K562 (cell line): ENCODE data around the gene FBN3. TPM values are rescaled to one million over a fixed set of nuclear protein-coding genes. Genes with fewer than 3 reads are reported as not detected.
A peak's percentile ranks its signal among the peaks of the same experiment; 100 is the strongest.

ENCODE experiments used
- BHLHE40 ChIP-seq: IDR thresholded peaks from 2 replicates; pipeline ENCODE4 v1.6.1; 2011; ENCODE audit warnings: low read length, improper control_type of control experiment
- CCNT2 ChIP-seq: IDR thresholded peaks from 2 replicates; pipeline ENCODE4 v1.6.1; 2011; ENCODE audit warnings: borderline replicate concordance, low read depth, mild to moderate bottlenecking, moderate library complexity, mixed read lengths, low read length; ENCODE audit not compliant: insufficient read length; ENCODE audit errors: extremely low read depth
- CEBPB ChIP-seq: fragments of 450-650 bp; IDR thresholded peaks from 2 replicates; pipeline ENCODE4 v1.6.1; 2016; ENCODE audit warnings: missing genetic modification characterization, missing compliant biosample characterization
- CEBPG ChIP-seq, 3 experiments: fragments of 200-800 bp in 1 of 3; sonication (Bioruptor generic) in 1 of 3; sonication (generic) in 1 of 3; formaldehyde crosslinking in 1 of 3; IDR thresholded peaks in 2 of 3; conservative IDR thresholded peaks in 1 of 3; 2 replicates each; pipeline versions ENCODE4 v1.6.1 to v1.8.0; 2016 to 2022; ENCODE audit warnings: missing compliant biosample characterization in 2 of 3, missing genetic modification characterization in 2 of 3, mild to moderate bottlenecking in 1 of 3, missing genetic modification reagents in 1 of 3
- CHD4 ChIP-seq: fragments of 200-600 bp; sonication (generic); IDR thresholded peaks from 3 replicates; pipeline ENCODE4 v1.6.1; 2012; ENCODE audit warnings: low read depth, mild to moderate bottlenecking, mixed read lengths, low read length, inconsistent platforms; ENCODE audit not compliant: insufficient read depth, insufficient replicate concordance, poor library complexity, severe bottlenecking
- ETV5 ChIP-seq: sonication (generic); formaldehyde crosslinking; IDR thresholded peaks from 2 replicates; pipeline ENCODE4 v1.4.0; 2020; ENCODE audit warnings: low read depth, mild to moderate bottlenecking, missing genetic modification reagents
- HCFC1 ChIP-seq: IDR thresholded peaks from 2 replicates; pipeline ENCODE4 v1.6.1; 2012; ENCODE audit warnings: low read depth, low read length, improper control_type of control experiment
- LEF1 ChIP-seq: fragments of 450-650 bp; IDR thresholded peaks from 2 replicates; pipeline ENCODE4 v1.6.1; 2016; ENCODE audit warnings: mild to moderate bottlenecking
- PHF8 ChIP-seq: fragments of 200-600 bp; sonication (generic); IDR thresholded peaks from 2 replicates; pipeline ENCODE4 v1.6.1; 2012; ENCODE audit warnings: mixed run types, mild to moderate bottlenecking, inconsistent platforms, low read length, moderate library complexity, borderline replicate concordance
- REST ChIP-seq, 2 experiments: fragments of 450-650 bp; formaldehyde crosslinking in 1 of 2; IDR thresholded peaks; 2 replicates each; pipeline versions ENCODE4 v1.4.0 to v1.6.1; 2014 to 2020; ENCODE audit warnings: mild to moderate bottlenecking in 2 of 2, borderline replicate concordance in 1 of 2, low read depth in 1 of 2
- SOX6 ChIP-seq: fragments of 450-650 bp; IDR thresholded peaks from 2 replicates; pipeline ENCODE4 v1.6.1; 2014; ENCODE audit warnings: mild to moderate bottlenecking
- SUPT5H ChIP-seq: fragments of 450-650 bp; IDR thresholded peaks from 2 replicates; pipeline ENCODE4 v1.6.1; 2016
- UBTF ChIP-seq, 2 experiments: IDR thresholded peaks; 2 replicates each; pipeline ENCODE4 v1.6.1; 2012; ENCODE audit warnings: improper control_type of control experiment in 2 of 2, low read depth in 2 of 2, low read length in 2 of 2, borderline replicate concordance in 1 of 2
- ZNF12 ChIP-seq: sonication (generic); formaldehyde crosslinking; IDR thresholded peaks from 2 replicates; pipeline ENCODE4 v1.4.0; 2020; ENCODE audit warnings: mild to moderate bottlenecking, missing genetic modification reagents
- ZNF589 ChIP-seq: fragments of 200-800 bp; sonication (Bioruptor generic); IDR thresholded peaks from 2 replicates; pipeline ENCODE4 v1.6.1; 2016; ENCODE audit warnings: low read depth, missing genetic modification characterization, missing compliant biosample characterization
- polyA plus RNA-seq, 8 experiments: library from polyadenylated mRNA; depleted of rRNA in 4 of 8; stranded (reverse) in 5 of 8; unstranded in 3 of 8; fragments of >200 nt; fragmentation: Nextera tagmentation in 2 of 8; fragmentation: Illumina TruSeq in 1 of 8; extraction: Ambion mirVana in 2 of 8; extraction: Trizol in 1 of 8; gene quantifications; 2 replicates each; pipeline versions ENCODE4 v1.2.1 to v1.2.3, GENCODE V29; 2011 to 2014; ENCODE audit warnings: inconsistent platforms in 1 of 8, missing spikeins in 1 of 8
- total RNA-seq, 7 experiments: library from RNA; depleted of rRNA in 6 of 7; stranded (reverse); fragments of >200 nt in 6 of 7; fragmentation: Illumina TruSeq in 2 of 7; extraction: Trizol in 2 of 7; gene quantifications; 2 replicates each; pipeline versions ENCODE4 v1.2.1 to v1.2.3, GENCODE V29; 2011 to 2021; ENCODE audit warnings: low replicate concordance in 1 of 7

FBN3 gene
- total and polyA plus RNA-seq, 9 of the 15 experiments (the other 6 are each of a cell fraction or from before 2014, with no cell fraction given) = under 0.01 to 0.29 (median 0.01) TPM; not detected in 4

DNA sequence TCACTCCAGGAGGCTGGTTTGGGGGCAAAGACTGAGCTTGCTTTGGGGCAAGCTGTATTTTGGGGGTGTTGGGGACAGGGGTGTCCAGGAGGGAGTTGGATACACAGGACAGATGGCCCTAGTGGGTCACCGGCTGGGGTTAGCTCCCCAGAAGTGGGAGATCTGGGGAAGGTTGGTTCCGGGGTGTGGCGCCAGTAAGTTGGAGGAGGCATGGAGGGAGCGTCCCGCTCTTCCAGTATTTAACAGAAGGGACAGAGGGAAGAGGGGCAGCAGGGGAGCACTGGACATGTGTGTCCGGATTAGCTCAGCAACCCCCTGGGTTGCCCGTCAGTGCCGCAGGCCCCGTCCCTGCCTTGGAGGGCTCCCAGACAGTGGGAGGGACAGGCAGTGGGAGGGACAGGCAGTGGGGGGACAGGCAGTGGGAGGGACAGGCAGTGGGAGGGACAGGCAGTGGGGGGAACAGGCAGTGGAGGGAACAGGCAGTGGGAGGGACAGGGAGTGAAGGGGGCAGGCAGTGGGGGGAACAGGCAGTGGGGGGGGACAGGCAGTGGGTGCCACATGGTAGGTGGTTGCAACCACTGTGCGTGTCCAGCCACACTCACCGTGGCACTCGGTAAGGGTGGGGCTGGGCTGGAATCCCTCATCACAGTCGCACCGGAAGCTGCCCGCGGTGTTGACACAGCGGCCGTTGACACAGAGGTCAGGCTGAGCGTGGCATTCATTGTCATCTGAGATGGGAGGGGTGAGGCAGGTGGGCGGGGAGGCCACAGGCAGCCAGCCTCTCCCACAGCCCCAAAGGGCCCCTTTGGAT is 63.6 kb downstream of the FBN3 start (continued):
- TF ChIP-seq REST (IDR thresholded peaks at IDR 0.05; ENCODE audit: borderline replicate concordance) (no peak), REST (CRISPR knock-in tag; IDR thresholded peaks at IDR 0.05; ENCODE audit: low read depth) (no peak), UBTF (IDR thresholded peaks at IDR 0.05; ENCODE audit: borderline replicate concordance in 1 of 2, low read depth in 2 of 2, low read length in 2 of 2) (0 out of 4 replicates have a peak, but pooled peaks of 1 of the 2 experiments have one; percentile 4), ZNF12 (0 out of 2 replicates have a peak, but pooled peaks have one; percentile 16), PHF8 (peak; percentile 49; the same call in 1 of the 2 replicates), BHLHE40 (peak; percentile 24), SUPT5H (peak; percentile 61; the same call in 1 of the 2 replicates), ETV5 (CRISPR knock-in tag) (peak; percentile 93), CEBPB (tag) (peak; percentile 24; the same call in 1 of the 2 replicates), ZNF589 (no peak), CHD4 (no peak), LEF1 (no peak), HCFC1 (0 out of 2 replicates have a peak, but pooled peaks have one; percentile 17), CCNT2 (no peak), SOX6 (peak; percentile 83), CEBPG (CRISPR knock-in tag; IDR thresholded peaks at IDR 0.05) (peak; percentile 40; the same call in 1 of the 2 replicates), CEBPG (tag; conservative IDR thresholded peaks at IDR 0.05 in 1 of 2, IDR thresholded peaks at IDR 0.05 in 1 of 2) (no peak)
